Peyer's patch (tissue), 4 donors: ENCODE measurements around the gene ENPP4.
"Not testable (repeated sequence)": the region's sequence is repeated elsewhere in the genome, so short reads cannot be mapped to it uniquely, and the experiment has no call there.

Source experiments
- CTCF ChIP-seq, 6 experiments: fragments of 450-650 bp in 4 of 6; fragments of 200-600 bp in 2 of 6; sonication (generic) in 1 of 6; IDR thresholded peaks; one replicate each; pipeline ENCODE4 v1.5.1; 2017 to 2019; ENCODE audit warnings: antibody characterized with exemption in 6 of 6, mild to moderate bottlenecking in 3 of 6, moderate library complexity in 1 of 6
- POLR2A ChIP-seq, 2 donors: fragments of 450-650 bp; IDR thresholded peaks; one replicate each; pipeline ENCODE4 v1.5.1; 2017; ENCODE audit warnings: antibody characterized with exemption in 2 of 2, mild to moderate bottlenecking in 2 of 2, moderate library complexity in 2 of 2

GRCh38 chr6:46131291-46131690, 1.5 kb downstream of the ENPP4 start:
- not testable (repeated sequence) for TF ChIP-seq CTCF, POLR2A (IDR thresholded peaks at IDR 0.05)
